ENCODE data around the gene TNIK.

TNIK gene

DNA sequence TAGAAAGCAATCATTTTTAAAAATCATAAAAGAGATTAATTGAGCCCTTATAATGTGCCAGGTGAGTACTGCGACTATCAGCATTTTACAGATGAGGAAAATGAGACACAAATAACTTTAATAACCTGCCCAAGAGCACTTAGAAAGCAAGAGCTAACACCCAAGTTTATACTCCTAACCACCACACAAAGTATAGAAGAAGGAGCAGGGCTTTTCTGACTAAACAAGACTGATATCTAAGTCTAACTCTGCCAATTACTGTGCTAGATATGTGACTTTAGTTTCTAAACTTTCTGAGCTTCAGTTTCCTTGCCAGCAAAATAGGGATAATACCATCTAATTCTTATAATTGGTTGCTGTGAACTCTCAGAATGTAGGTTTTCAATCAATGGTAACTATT, 47.7 kb downstream of the TNIK start:
- TF ChIP-seq, protein P1, sequence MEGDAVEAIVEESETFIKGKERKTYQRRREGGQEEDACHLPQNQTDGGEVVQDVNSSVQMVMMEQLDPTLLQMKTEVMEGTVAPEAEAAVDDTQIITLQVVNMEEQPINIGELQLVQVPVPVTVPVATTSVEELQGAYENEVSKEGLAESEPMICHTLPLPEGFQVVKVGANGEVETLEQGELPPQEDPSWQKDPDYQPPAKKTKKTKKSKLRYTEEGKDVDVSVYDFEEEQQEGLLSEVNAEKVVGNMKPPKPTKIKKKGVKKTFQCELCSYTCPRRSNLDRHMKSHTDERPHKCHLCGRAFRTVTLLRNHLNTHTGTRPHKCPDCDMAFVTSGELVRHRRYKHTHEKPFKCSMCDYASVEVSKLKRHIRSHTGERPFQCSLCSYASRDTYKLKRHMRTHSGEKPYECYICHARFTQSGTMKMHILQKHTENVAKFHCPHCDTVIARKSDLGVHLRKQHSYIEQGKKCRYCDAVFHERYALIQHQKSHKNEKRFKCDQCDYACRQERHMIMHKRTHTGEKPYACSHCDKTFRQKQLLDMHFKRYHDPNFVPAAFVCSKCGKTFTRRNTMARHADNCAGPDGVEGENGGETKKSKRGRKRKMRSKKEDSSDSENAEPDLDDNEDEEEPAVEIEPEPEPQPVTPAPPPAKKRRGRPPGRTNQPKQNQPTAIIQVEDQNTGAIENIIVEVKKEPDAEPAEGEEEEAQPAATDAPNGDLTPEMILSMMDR (conservative IDR thresholded peaks at IDR 0.05; ENCODE audit: low read length) = no peak
- no peak for DNase-seq (ENCODE audit: low read depth)
- no peak overlapping the region for H3K4me3 ChIP-seq (ENCODE audit: low read length)

DNA sequence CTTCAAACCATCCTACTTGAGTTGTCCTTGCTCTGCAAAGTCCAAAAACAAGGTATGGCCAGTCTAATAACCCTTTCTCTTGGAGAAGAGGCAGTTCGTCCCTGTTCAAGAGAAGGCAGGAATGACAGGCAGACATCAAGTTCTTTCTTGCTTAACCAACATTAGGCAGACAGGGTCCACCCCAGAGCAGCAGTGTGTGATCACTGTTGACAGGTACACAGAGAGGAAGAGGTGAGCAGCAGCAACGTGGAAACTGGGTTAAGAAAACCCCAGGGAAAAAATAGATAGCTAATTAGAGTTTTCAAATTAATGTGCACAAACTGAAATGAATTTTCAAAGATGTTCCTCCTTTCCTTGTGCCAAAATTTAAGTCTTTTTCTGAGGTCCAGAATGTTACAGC, 48.2 kb downstream of the TNIK start:
- no peak overlapping the region for H3K4me3 ChIP-seq (ENCODE audit: low read length)
- DNase-seq (ENCODE audit: low read depth) = no peak
- TF ChIP-seq, protein P1 (conservative IDR thresholded peaks at IDR 0.05; ENCODE audit: low read length) = no peak

DNA sequence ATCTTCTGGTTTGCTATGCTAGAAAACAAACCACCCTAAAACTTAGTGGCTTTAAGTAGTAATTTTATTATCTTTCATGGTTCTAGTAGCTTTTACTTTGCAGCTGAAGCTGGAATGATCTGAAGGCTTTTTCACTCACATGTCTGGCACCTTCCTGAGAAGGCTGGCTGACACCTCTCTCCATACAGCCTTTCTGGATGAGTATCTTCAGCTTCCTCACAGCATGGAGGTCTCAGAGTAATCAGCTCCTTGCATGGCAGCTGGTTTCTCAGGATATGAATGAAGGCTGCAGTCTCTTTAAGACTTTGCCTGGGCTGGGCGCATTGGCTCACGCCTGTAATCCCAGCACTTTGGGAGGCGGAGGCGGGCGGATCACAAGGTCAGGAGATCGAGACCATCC, 50.0 kb downstream of the TNIK start:
- no peak overlapping the region for H3K4me3 ChIP-seq (ENCODE audit: low read length)
- TF ChIP-seq, protein P1 (conservative IDR thresholded peaks at IDR 0.05; ENCODE audit: low read length) = no peak
- DNase-seq (ENCODE audit: low read depth) = no peak

DNA sequence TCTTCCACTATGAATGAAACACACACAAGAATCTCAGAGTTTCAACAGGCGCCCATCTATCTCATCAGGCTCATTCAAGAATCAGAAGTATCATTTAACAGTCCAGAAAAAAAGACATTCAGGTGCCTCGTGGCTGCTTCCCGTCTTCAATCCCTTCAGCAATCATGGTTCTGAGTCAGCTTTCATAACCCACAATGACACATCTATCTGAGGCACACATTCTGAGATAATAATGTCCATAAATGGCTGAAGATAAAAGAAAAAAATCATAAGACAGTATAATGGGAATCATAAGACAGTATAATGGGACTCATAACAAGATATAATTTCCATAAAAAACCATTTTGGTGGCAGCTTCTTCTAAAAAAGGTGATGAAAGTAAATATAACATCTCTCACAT, 52.4 kb downstream of the TNIK start:
- DNase-seq (ENCODE audit: low read depth) = peak; percentile 54
- TF ChIP-seq, protein P1 (conservative IDR thresholded peaks at IDR 0.05; ENCODE audit: low read length) = no peak
- no peak overlapping the region for H3K4me3 ChIP-seq (ENCODE audit: low read length)

DNA sequence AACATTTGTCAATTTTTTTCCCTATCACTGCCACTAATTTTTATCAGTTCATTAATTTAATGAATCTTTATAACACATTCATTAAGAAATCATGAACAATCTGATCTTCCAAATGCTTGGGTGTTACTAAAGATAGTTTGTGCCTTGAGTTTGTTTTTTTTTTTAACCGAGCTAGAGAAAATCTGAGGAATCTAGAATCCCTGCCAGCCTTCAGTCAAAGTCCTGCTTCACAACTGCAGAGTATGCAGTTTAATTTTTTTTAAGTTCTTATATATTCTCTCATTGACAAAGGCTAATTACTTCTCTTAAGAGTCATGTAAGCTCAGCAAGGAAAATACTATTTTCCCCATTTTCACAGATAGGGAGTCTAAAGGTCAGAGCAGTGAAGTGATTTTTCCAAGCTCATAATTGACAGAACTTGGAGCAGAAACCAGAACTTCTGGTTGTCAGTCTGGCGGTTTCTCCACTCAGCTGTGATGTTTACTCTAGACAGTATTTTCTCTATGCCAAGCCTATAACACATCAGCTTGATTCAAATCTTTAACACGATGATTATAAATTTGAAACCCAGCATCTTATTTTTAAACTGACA, 55.7 kb downstream of the TNIK start:
- DNase-seq (ENCODE audit: low read depth) = peak; percentile 16
- TF ChIP-seq, protein P1 (conservative IDR thresholded peaks at IDR 0.05; ENCODE audit: low read length) = no peak
- no peak overlapping the region for H3K4me3 ChIP-seq (ENCODE audit: low read length)

DNA sequence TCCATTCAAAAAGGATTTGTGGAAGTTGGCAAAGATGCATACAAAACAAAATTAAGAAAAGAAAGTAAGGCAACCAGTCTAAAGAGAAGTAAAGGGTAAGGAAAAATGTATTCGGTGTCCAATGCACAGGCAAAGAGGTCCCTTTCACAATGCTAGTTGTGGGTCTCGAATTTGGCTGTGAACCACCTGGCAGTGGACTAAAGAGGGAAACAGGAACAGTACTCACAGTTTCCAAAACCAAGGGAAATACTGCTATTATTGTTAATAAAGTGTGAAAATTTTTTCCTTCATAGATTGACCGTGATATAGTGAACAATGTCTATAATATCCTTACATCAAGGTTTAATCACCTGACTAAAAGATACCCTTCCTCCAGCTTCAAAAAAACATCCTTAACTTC, 57.9 kb downstream of the TNIK start:
- DNase-seq (ENCODE audit: low read depth) = no peak
- H3K4me3 ChIP-seq (ENCODE audit: low read length) = no peak overlapping the region
- TF ChIP-seq, protein P1 (conservative IDR thresholded peaks at IDR 0.05; ENCODE audit: low read length) = no peak

DNA sequence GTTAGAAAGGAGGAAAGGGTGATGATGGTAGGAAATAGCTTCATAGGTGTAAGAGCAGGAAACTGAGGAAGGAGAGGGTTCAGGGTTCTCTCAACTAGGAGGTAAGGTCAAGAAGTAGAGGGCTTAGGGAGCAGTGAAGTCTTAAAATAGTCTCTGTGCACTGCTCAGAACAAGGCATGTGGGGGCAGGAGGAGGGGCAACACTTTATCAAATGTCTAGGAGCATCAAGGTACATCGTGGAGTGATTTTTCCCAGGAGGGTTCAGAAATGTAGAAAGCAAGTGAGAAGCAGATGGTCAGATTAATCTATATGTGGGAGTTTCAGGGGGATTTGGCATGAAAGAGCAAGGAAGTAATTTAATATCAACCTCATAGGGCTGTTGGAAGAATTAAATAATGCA, 58.8 kb downstream of the TNIK start:
- DNase-seq (ENCODE audit: low read depth) = no peak
- TF ChIP-seq, protein P1 (conservative IDR thresholded peaks at IDR 0.05; ENCODE audit: low read length) = no peak

More for the DNA sequence above, 58.8 kb downstream of the TNIK start:
- H3K4me3 ChIP-seq (ENCODE audit: low read length) = no peak overlapping the region
